ENCODE data around the gene IL7R.
"Not testable (repeated sequence)": the region's sequence is repeated elsewhere in the genome, so short reads cannot be mapped to it uniquely, and the experiment has no call there.

IL7R gene

GRCh38 chr5:35852773-35853172, 3.9 kb upstream of the IL7R start:
- no peaks in the 10 kb centered on the region for H3K36me3 ChIP-seq
- no peak for TF ChIP-seq CTCF (IDR thresholded peaks at IDR 0.05)
- no peaks in the 10 kb centered on the region for H3K9me3 ChIP-seq
- intact Hi-C loops (cut with DNase I; ENCODE audit: low total_unique reads): no loop called here
- no peaks in the 10 kb centered on the region for H3K27me3 ChIP-seq
- peaks cover 0 to 9% (median 2%) of the 10 kb centered on the region in 4 donors for H3K4me1 ChIP-seq
- H3K27ac ChIP-seq: no peak overlapping the region
- DNase-seq: no peak
- no peak overlapping the region for H3K4me3 ChIP-seq

GRCh38 chr5:35853631-35854030, 3.1 kb upstream of the IL7R start:
- Histone ChIP-seq H3K4me1 (peaks cover 0 to 9% (median 2%) of the 10 kb centered on the region in 4 donors), H3K4me3 (no peak overlapping the region), H3K36me3 (no peaks in the 10 kb centered on the region), H3K27ac (no peak overlapping the region), H3K9me3 (no peaks in the 10 kb centered on the region), H3K27me3 (no peaks in the 10 kb centered on the region)
- DNase-seq: no peak
- TF ChIP-seq CTCF (IDR thresholded peaks at IDR 0.05): no peak
- intact Hi-C loops (cut with DNase I; ENCODE audit: low total_unique reads): no loop called here

- DNase-seq: no peak
- intact Hi-C loops (cut with DNase I; ENCODE audit: low total_unique reads): no loop called here
- H3K27ac ChIP-seq: no peak overlapping the region
- H3K4me1 ChIP-seq: peaks cover 0 to 9% (median 2%) of the 10 kb centered on the region in 4 donors
- no peaks in the 10 kb centered on the region for H3K27me3 ChIP-seq
- H3K36me3 ChIP-seq: no peaks in the 10 kb centered on the region
- no peaks in the 10 kb centered on the region for H3K9me3 ChIP-seq
- no peak overlapping the region for H3K4me3 ChIP-seq
- TF ChIP-seq CTCF (IDR thresholded peaks at IDR 0.05): no peak
These were observed 2.4 kb upstream of the IL7R start for GRCh38 chr5:35854248-35854647.

- Histone ChIP-seq H3K36me3 (no peaks in the 10 kb centered on the region), H3K27ac (no peak overlapping the region), H3K9me3 (no peaks in the 10 kb centered on the region), H3K27me3 (no peaks in the 10 kb centered on the region), H3K4me1 (peaks cover 0 to 9% (median 2%) of the 10 kb centered on the region in 4 donors), H3K4me3 (no peak overlapping the region)
- no peak for DNase-seq
- TF ChIP-seq CTCF (IDR thresholded peaks at IDR 0.05): no peak
- intact Hi-C loops (cut with DNase I; ENCODE audit: low total_unique reads): no loop called here
These were observed 1.5 kb upstream of the IL7R start for GRCh38 chr5:35855187-35855586.

GRCh38 chr5:35856186-35856764, 416 bp upstream of the IL7R start:
- H3K9me3 ChIP-seq; H3K4me1 ChIP-seq; H3K27ac ChIP-seq; H3K36me3 ChIP-seq; H3K27me3 ChIP-seq; DNase-seq; H3K4me3 ChIP-seq; intact Hi-C loops (cut with DNase I; ENCODE audit: low total_unique reads): not testable (repeated sequence)

- Histone ChIP-seq H3K4me3 (no peak overlapping the region), H3K4me1 (no peaks in the 10 kb centered on the region), H3K36me3 (no peaks in the 10 kb centered on the region), H3K9me3 (no peaks in the 10 kb centered on the region), H3K27me3 (no peaks in the 10 kb centered on the region), H3K27ac (no peak overlapping the region)
- TF ChIP-seq CTCF (IDR thresholded peaks at IDR 0.05): no peak
- intact Hi-C loops (cut with DNase I; ENCODE audit: low total_unique reads): no loop called here
- no peak for DNase-seq
These were observed 1.0 kb downstream of the IL7R start for GRCh38 chr5:35857606-35858205.
